Measurements from ENCODE around the gene FEM1B. TPM values are rescaled to one million over a fixed set of nuclear protein-coding genes. Genes with fewer than 3 reads are reported as not detected.

Gene FEM1B
- total and polyA plus RNA-seq, 2 of the 8 experiments (the other 6 are each of a cell fraction or from before 2014, with no cell fraction given) = 36.1 to 83.8 TPM

GRCh38 chr15:68344600-68344999, 67.1 kb downstream of the FEM1B start:
- DNase-seq (ENCODE audit: low read depth in 1 of 2, low spot score in 2 of 2) = no peak
- FAIRE-seq = no peak
- Histone ChIP-seq H3K79me2 (ENCODE audit: control insufficient read depth in 1 of 2, insufficient read depth in 2 of 2, low read length in 2 of 2) (no peaks in the 10 kb centered on the region), H3K18ac (ENCODE audit: extremely low read depth, low read length) (no peak overlapping the region), H2BK12ac (ENCODE audit: low read depth, low read length) (no peak overlapping the region), H3K56ac (replicated peaks; ENCODE audit: insufficient read length, low read depth, low read length) (no peak overlapping the region), H3K23ac (ENCODE audit: insufficient read length) (no peak overlapping the region), H4K8ac (ENCODE audit: extremely low read depth, insufficient read depth, low read length) (no peak overlapping the region), H2AK5ac (ENCODE audit: low read depth, low read length) (no peak overlapping the region), H2BK15ac (ENCODE audit: low read length) (no peak overlapping the region), H2AFZ (ENCODE audit: low read length) (no peak overlapping the region), H3K36me3 (ENCODE audit: control insufficient read depth in 2 of 4, insufficient read depth in 4 of 4, low read length in 3 of 4) (no peaks in the 10 kb centered on the region), H3K27ac (ENCODE audit: low read depth, low read length) (no peak overlapping the region), H3K9me3 (ENCODE audit: insufficient read depth in 2 of 2, low read depth in 1 of 2, low read length in 1 of 2) (no peaks in the 10 kb centered on the region), H3K9ac (replicated peaks in 1 of 4; ENCODE audit: extremely low read depth in 1 of 4, low read depth in 3 of 4, low read length in 3 of 4) (no peak overlapping the region), H2BK5ac (ENCODE audit: low read depth, low read length) (no peak overlapping the region), H3K4me1 (replicated peaks in 1 of 4; ENCODE audit: control insufficient read depth in 3 of 4, insufficient read depth in 4 of 4, low read length in 3 of 4) (no peaks in the 10 kb centered on the region; a peak in 1 of 7 replicates), H3K14ac (ENCODE audit: insufficient read length) (no peak overlapping the region), H2BK120ac (replicated peaks; ENCODE audit: low read depth, low read length) (no peak overlapping the region), H4K91ac (replicated peaks; ENCODE audit: insufficient read length, low read length) (no peak overlapping the region), H3K27me3 (replicated peaks in 1 of 4; ENCODE audit: control insufficient read depth in 3 of 4, extremely low read depth in 1 of 4, insufficient read depth in 3 of 4, low read length in 3 of 4) (no peaks in the 10 kb centered on the region), H3K4ac (replicated peaks; ENCODE audit: insufficient read length, low read depth, low read length) (no peak overlapping the region), H3K4me2 (ENCODE audit: insufficient read depth in 1 of 2, low read depth in 2 of 2, low read length in 2 of 2) (no peak overlapping the region), H4K20me1 (replicated peaks in 1 of 2; ENCODE audit: control insufficient read depth in 1 of 2, insufficient read depth in 2 of 2, low read length in 2 of 2) (no peaks in the 10 kb centered on the region), H3K4me3 (ENCODE audit: extremely low read depth in 1 of 4, insufficient read depth in 2 of 4, low read depth in 3 of 4, low read length in 4 of 4) (no peak overlapping the region), H2BK20ac (ENCODE audit: low read length) (no peak overlapping the region), H3K23me2 (ENCODE audit: low read depth, low read length) (no peaks in the 10 kb centered on the region), H3K79me1 (ENCODE audit: low read depth, low read length) (no peaks in the 10 kb centered on the region), H4K5ac (ENCODE audit: insufficient read length, low read depth, low read length) (no peak overlapping the region)
- ChIA-PET CTCF (ENCODE audit: partially characterized antibody) (interaction anchor here (1.0 to 5.6 kb wide), 9 partner anchors 8 to 195 kb away, joined by 3 to 28 read pairs (median 7); no protein-coding TSS in a partner anchor), POLR2A (ENCODE audit: partially characterized antibody) (no interaction called here)
- WGBS, 2 experiments (ENCODE audit: extremely low coverage in 1 of 2, insufficient coverage in 1 of 2, insufficient read length in 1 of 2, insufficient replicate concordance in 2 of 2, low coverage in 1 of 2, low lambda C conversion rate in 2 of 2, missing lambda C conversion rate in 1 of 2) = 85% methylated on average over 7 of the region's 7 CpGs; no CpG with 5 or more reads in 1 of the 2 experiments
- no peak for TF ChIP-seq E2F6 (IDR thresholded peaks at IDR 0.05)
- no peak for TF ChIP-seq RFX5 (IDR thresholded peaks at IDR 0.05; ENCODE audit: borderline replicate concordance, low read depth, low read length)
- TF ChIP-seq CHD1 (IDR thresholded peaks at IDR 0.05; ENCODE audit: low read depth, low read length) = no peak
- no peak for TF ChIP-seq SIN3A (conservative IDR thresholded peaks at IDR 0.05 in 1 of 2, IDR thresholded peaks at IDR 0.05 in 1 of 2; ENCODE audit: low read depth in 1 of 2, low read length in 2 of 2)
- no peak for TF ChIP-seq HDAC2 (IDR thresholded peaks at IDR 0.05; ENCODE audit: borderline replicate concordance in 1 of 2, low read depth in 2 of 2, low read length in 2 of 2)
- no peak for TF ChIP-seq NANOG (IDR thresholded peaks at IDR 0.05; ENCODE audit: insufficient read depth, low read depth, low read length, poor library complexity, severe bottlenecking)
- no peak for TF ChIP-seq ASH2L (IDR thresholded peaks at IDR 0.05; ENCODE audit: low read length)
- no peak for TF ChIP-seq CEBPB (IDR thresholded peaks at IDR 0.05; ENCODE audit: low read depth, low read length)
- no peak for TF ChIP-seq SIX5 (IDR thresholded peaks at IDR 0.05; ENCODE audit: low read depth, low read length)
- TF ChIP-seq SP2 (IDR thresholded peaks at IDR 0.05; ENCODE audit: low read length) = no peak
- TF ChIP-seq EZH2 (IDR thresholded peaks at IDR 0.05; ENCODE audit: low read depth, low read length, severe bottlenecking) = no peak
- no peak for TF ChIP-seq USF2 (IDR thresholded peaks at IDR 0.05; ENCODE audit: low read length)

All from H1 (cell line).